ENCODE measurements around the gene MTG2. TPM values are rescaled to one million over a fixed set of nuclear protein-coding genes. Genes with fewer than 3 reads are reported as not detected.

MTG2 gene
- total RNA-seq, 1 donor from 2014 or later: 31.5 TPM

GRCh38 chr20:62211769-62212288 is 29.0 kb downstream of the MTG2 start:
- Mint-ChIP-seq H3K4me3 (ENCODE audit: unreplicated experiment) (no peak overlapping the region), H3K9me3 (ENCODE audit: unreplicated experiment) (no peaks in the 10 kb centered on the region), H3K4me1 (ENCODE audit: low read depth, unreplicated experiment) (no peaks in the 10 kb centered on the region), H3K27me3 (ENCODE audit: low read depth, unreplicated experiment) (peaks cover 29% of the 10 kb centered on the region), H3K36me3 (ENCODE audit: low read depth, unreplicated experiment) (peaks cover 5% of the 10 kb centered on the region), H3K27ac (ENCODE audit: unreplicated experiment) (no peak overlapping the region)
- H2AFZ ChIP-seq (ENCODE audit: low read depth, low read length): no peak overlapping the region
- H3K9ac ChIP-seq (ENCODE audit: low read length): no peak overlapping the region
- no peaks in the 10 kb centered on the region for H3K4me1 ChIP-seq (ENCODE audit: insufficient read depth, low read length)
- no peak for FAIRE-seq
- peaks cover 9% of the 10 kb centered on the region for H4K20me1 ChIP-seq (ENCODE audit: insufficient read depth, low read length)
- DNase-seq (ENCODE audit: low read depth): no peak
- no peak overlapping the region for H3K4me2 ChIP-seq (ENCODE audit: low read length)
- H3K36me3 ChIP-seq (ENCODE audit: insufficient read depth, low read length): no peaks in the 10 kb centered on the region
- H3K27ac ChIP-seq (ENCODE audit: low read depth, low read length): no peak overlapping the region
- no peak for TF ChIP-seq CTCF (IDR thresholded peaks at IDR 0.05; ENCODE audit: insufficient read depth, low read depth, low read length)
- no peak for TF ChIP-seq EZH2 (IDR thresholded peaks at IDR 0.05; ENCODE audit: insufficient read depth, low read length)
- H3K79me2 ChIP-seq (ENCODE audit: insufficient read depth, low read length): no peaks in the 10 kb centered on the region
- H3K27me3 ChIP-seq (ENCODE audit: insufficient read depth, low read length): peaks cover 4% of the 10 kb centered on the region
- H3K9me3 ChIP-seq (ENCODE audit: insufficient read depth, low read depth, low read length): no peaks in the 10 kb centered on the region
- H3K4me3 ChIP-seq (ENCODE audit: insufficient read depth, low read depth, low read length): no peak overlapping the region

- FAIRE-seq (no peak), DNase-seq (ENCODE audit: low read depth) (no peak)
- peaks cover 33% of the 10 kb centered on the region for H3K27me3 Mint-ChIP-seq (ENCODE audit: low read depth, unreplicated experiment)
- Histone ChIP-seq H3K9ac (ENCODE audit: low read length) (no peak overlapping the region), H3K4me2 (ENCODE audit: low read length) (no peak overlapping the region), H3K36me3 (ENCODE audit: insufficient read depth, low read length) (no peaks in the 10 kb centered on the region), H3K27me3 (ENCODE audit: insufficient read depth, low read length) (peaks cover 8% of the 10 kb centered on the region), H2AFZ (ENCODE audit: low read depth, low read length) (no peak overlapping the region), H3K4me3 (ENCODE audit: insufficient read depth, low read depth, low read length) (no peak overlapping the region), H3K4me1 (ENCODE audit: insufficient read depth, low read length) (no peaks in the 10 kb centered on the region), H3K27ac (ENCODE audit: low read depth, low read length) (no peak overlapping the region), H3K79me2 (ENCODE audit: insufficient read depth, low read length) (no peaks in the 10 kb centered on the region), H4K20me1 (ENCODE audit: insufficient read depth, low read length) (peaks cover 9% of the 10 kb centered on the region), H3K9me3 (ENCODE audit: insufficient read depth, low read depth, low read length) (no peaks in the 10 kb centered on the region)
- H3K27ac Mint-ChIP-seq (ENCODE audit: unreplicated experiment): no peak overlapping the region
- H3K4me3 Mint-ChIP-seq (ENCODE audit: unreplicated experiment): no peak overlapping the region
- peaks cover 1% of the 10 kb centered on the region for H3K36me3 Mint-ChIP-seq (ENCODE audit: low read depth, unreplicated experiment)
- no peaks in the 10 kb centered on the region for H3K4me1 Mint-ChIP-seq (ENCODE audit: low read depth, unreplicated experiment)
- no peaks in the 10 kb centered on the region for H3K9me3 Mint-ChIP-seq (ENCODE audit: unreplicated experiment)
- TF ChIP-seq CTCF (IDR thresholded peaks at IDR 0.05; ENCODE audit: insufficient read depth, low read depth, low read length): no peak
- no peak for TF ChIP-seq EZH2 (IDR thresholded peaks at IDR 0.05; ENCODE audit: insufficient read depth, low read length)
These were observed 29.5 kb downstream of the MTG2 start for GRCh38 chr20:62212299-62212698.

- Mint-ChIP-seq H3K9me3 (ENCODE audit: unreplicated experiment) (no peaks in the 10 kb centered on the region), H3K36me3 (ENCODE audit: low read depth, unreplicated experiment) (no peaks in the 10 kb centered on the region), H3K4me3 (ENCODE audit: unreplicated experiment) (no peak overlapping the region), H3K27me3 (ENCODE audit: low read depth, unreplicated experiment) (peaks cover 43% of the 10 kb centered on the region), H3K4me1 (ENCODE audit: low read depth, unreplicated experiment) (no peaks in the 10 kb centered on the region), H3K27ac (ENCODE audit: unreplicated experiment) (no peak overlapping the region)
- H3K9me3 ChIP-seq (ENCODE audit: insufficient read depth, low read depth, low read length): no peaks in the 10 kb centered on the region
- H3K4me1 ChIP-seq (ENCODE audit: insufficient read depth, low read length): no peaks in the 10 kb centered on the region
- no peak for FAIRE-seq
- no peak for DNase-seq (ENCODE audit: low read depth)
- H3K9ac ChIP-seq (ENCODE audit: low read length): no peak overlapping the region
- H3K36me3 ChIP-seq (ENCODE audit: insufficient read depth, low read length): no peaks in the 10 kb centered on the region
- no peak overlapping the region for H3K4me3 ChIP-seq (ENCODE audit: insufficient read depth, low read depth, low read length)
- no peak overlapping the region for H3K4me2 ChIP-seq (ENCODE audit: low read length)
- H3K79me2 ChIP-seq (ENCODE audit: insufficient read depth, low read length): no peaks in the 10 kb centered on the region
- peaks cover 25% of the 10 kb centered on the region for H3K27me3 ChIP-seq (ENCODE audit: insufficient read depth, low read length)
- no peak overlapping the region for H2AFZ ChIP-seq (ENCODE audit: low read depth, low read length)
- H3K27ac ChIP-seq (ENCODE audit: low read depth, low read length): no peak overlapping the region
- H4K20me1 ChIP-seq (ENCODE audit: insufficient read depth, low read length): no peaks in the 10 kb centered on the region
- TF ChIP-seq CTCF (IDR thresholded peaks at IDR 0.05; ENCODE audit: insufficient read depth, low read depth, low read length) (no peak), EZH2 (IDR thresholded peaks at IDR 0.05; ENCODE audit: insufficient read depth, low read length) (no peak)
These were observed 31.2 kb downstream of the MTG2 start for GRCh38 chr20:62214067-62214466.

Measured in astrocyte (in vitro differentiated cells and primary cell).